Smooth muscle cell (in vitro differentiated cells): ENCODE results near the gene CASK. TPM values are rescaled to one million over a fixed set of nuclear protein-coding genes. Genes with fewer than 3 reads are reported as not detected.

Source experiments
- DNase-seq: peaks from one replicate; lab custom pipeline; 2025; ENCODE audit not compliant: unreplicated experiment; lab: John Stamatoyannopoulos, UW
- H2AFZ ChIP-seq: fragments of 200-600 bp; sonication (generic); 2 replicates; pipeline ENCODE4 v1.6.0; 2016; ENCODE audit warnings: antibody characterized with exemption, low read depth, mild to moderate bottlenecking
- H3F3A ChIP-seq: fragments of 200-600 bp; sonication (generic); 2 replicates; pipeline ENCODE4 v1.6.0; 2017; ENCODE audit warnings: antibody characterized with exemption, low read depth
- H3K27ac ChIP-seq: fragments of 200-600 bp; sonication (generic); 2 replicates; pipeline ENCODE4 v1.5.1; 2016; ENCODE audit warnings: low read depth, mild to moderate bottlenecking
- H3K27me3 ChIP-seq: fragments of 200-600 bp; sonication (generic); 2 replicates; pipeline ENCODE4 v1.6.1; 2016; ENCODE audit warnings: low read depth, mild to moderate bottlenecking
- H3K36me3 ChIP-seq: fragments of 200-600 bp; sonication (generic); 2 replicates; pipeline ENCODE4 v1.5.1; 2016; ENCODE audit warnings: low read depth
- H3K4me1 ChIP-seq: fragments of 200-600 bp; sonication (generic); 2 replicates; pipeline ENCODE4 v1.5.1; 2016; ENCODE audit warnings: low read depth
- H3K4me2 ChIP-seq: fragments of 200-600 bp; sonication (generic); 2 replicates; pipeline ENCODE4 v1.6.0; 2016; ENCODE audit warnings: mild to moderate bottlenecking
- H3K4me3 ChIP-seq: fragments of 200-600 bp; sonication (generic); 2 replicates; pipeline ENCODE4 v1.5.1; 2016; ENCODE audit warnings: mild to moderate bottlenecking
- H3K79me2 ChIP-seq: fragments of 200-600 bp; sonication (generic); 2 replicates; pipeline ENCODE4 v1.6.0; 2016; ENCODE audit warnings: low read depth, mild to moderate bottlenecking
- H3K9ac ChIP-seq: fragments of 200-600 bp; sonication (generic); 2 replicates; pipeline ENCODE4 v1.6.0; 2016; ENCODE audit warnings: low read depth
- H3K9me3 ChIP-seq: fragments of 200-600 bp; sonication (generic); replicated peaks from 2 replicates; pipeline ENCODE4 v1.5.1; 2016; ENCODE audit warnings: low read depth
- H4K20me1 ChIP-seq: fragments of 200-600 bp; sonication (generic); 2 replicates; pipeline ENCODE4 v1.6.0; 2016; ENCODE audit warnings: low read depth
- WGBS: methylation state at CpG from one replicate; pipeline ENCODE4 v1.1.7; 2016; ENCODE audit warnings: low lambda C conversion rate; 5-methylcytosine and 5-hydroxymethylcytosine counted together
- polyA plus RNA-seq: library from polyadenylated mRNA; unstranded; fragments of >200 nt; fragmentation: Nextera tagmentation; extraction: Ambion mirVana; gene quantifications from 2 replicates; pipeline ENCODE4 v1.2.1, GENCODE V29; 2016
- total RNA-seq: library from RNA; depleted of rRNA; stranded (reverse); fragments of >200 nt; gene quantifications from 2 replicates; pipeline ENCODE4 v1.2.3, GENCODE V29; 2014
- TF ChIP-seq, protein P1 (sequence below): fragments of 200-600 bp; sonication (generic); IDR thresholded peaks from 2 replicates; pipeline ENCODE4 v1.5.1; 2017; ENCODE audit warnings: borderline replicate concordance, mild to moderate bottlenecking, antibody characterized with exemption; ENCODE audit not compliant: insufficient read depth, poor library complexity, severe bottlenecking

CASK gene
- total and polyA plus RNA-seq, 2 experiments from 2014 or later = 49.4 to 97.5 TPM

DNA sequence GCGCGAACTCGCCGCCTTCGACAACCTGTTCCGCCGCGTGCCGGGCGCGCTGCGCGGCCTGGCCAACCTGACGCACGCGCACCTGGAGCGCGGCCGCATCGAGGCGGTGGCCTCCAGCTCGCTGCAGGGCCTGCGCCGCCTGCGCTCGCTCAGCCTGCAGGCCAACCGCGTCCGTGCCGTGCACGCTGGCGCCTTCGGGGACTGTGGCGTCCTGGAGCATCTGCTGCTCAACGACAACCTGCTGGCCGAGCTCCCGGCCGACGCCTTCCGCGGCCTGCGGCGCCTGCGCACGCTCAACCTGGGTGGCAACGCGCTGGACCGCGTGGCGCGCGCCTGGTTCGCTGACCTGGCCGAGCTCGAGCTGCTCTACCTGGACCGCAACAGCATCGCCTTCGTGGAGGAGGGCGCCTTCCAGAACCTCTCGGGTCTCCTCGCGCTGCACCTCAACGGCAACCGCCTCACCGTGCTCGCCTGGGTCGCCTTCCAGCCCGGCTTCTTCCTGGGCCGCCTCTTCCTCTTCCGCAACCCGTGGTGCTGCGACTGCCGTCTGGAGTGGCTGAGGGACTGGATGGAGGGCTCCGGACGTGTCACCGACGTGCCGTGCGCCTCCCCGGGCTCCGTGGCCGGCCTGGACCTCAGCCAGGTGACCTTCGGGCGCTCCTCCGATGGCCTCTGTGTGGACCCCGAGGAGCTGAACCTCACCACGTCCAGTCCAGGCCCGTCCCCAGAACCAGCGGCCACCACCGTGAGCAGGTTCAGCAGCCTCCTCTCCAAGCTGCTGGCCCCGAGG, 449.2 kb downstream of the CASK start:
- H2AFZ ChIP-seq = no peak overlapping the region
- 97% methylated on average over 72 of the region's 91 CpGs for WGBS

DNA sequence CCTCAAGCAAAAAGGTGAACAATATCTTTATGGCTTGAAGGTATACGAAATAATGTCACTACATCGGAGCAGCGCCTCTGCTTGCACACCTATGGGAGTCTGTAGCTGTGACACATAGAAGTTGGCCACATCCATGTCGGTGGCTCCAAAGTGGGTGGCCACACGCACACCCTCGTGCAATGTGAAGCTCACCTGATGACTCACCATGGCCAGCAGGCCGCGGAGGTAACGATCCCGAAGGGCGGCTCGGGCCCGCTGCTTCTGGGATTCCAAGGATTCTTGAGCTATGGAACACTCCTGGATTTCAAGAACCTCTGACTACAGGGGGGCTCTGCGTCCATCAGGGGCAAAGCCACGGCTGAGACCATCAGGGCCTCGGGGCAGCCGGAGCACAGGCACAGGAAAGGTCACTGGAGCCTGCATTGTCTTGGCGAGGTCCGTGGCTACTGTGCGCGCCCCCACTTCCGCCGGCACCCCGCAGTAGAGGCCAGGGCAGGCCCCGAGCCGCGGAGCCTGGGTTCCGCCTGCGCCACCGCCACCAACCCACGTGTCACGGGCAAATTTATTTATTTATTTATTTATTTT, 451.0 kb downstream of the CASK start:
- H3K36me3 ChIP-seq = no peaks in the 10 kb centered on the region
- WGBS = 92% methylated on average over 32 of the region's 32 CpGs
- no peaks in the 10 kb centered on the region for H3K79me2 ChIP-seq
- DNase-seq = no peak
- TF ChIP-seq, protein P1, sequence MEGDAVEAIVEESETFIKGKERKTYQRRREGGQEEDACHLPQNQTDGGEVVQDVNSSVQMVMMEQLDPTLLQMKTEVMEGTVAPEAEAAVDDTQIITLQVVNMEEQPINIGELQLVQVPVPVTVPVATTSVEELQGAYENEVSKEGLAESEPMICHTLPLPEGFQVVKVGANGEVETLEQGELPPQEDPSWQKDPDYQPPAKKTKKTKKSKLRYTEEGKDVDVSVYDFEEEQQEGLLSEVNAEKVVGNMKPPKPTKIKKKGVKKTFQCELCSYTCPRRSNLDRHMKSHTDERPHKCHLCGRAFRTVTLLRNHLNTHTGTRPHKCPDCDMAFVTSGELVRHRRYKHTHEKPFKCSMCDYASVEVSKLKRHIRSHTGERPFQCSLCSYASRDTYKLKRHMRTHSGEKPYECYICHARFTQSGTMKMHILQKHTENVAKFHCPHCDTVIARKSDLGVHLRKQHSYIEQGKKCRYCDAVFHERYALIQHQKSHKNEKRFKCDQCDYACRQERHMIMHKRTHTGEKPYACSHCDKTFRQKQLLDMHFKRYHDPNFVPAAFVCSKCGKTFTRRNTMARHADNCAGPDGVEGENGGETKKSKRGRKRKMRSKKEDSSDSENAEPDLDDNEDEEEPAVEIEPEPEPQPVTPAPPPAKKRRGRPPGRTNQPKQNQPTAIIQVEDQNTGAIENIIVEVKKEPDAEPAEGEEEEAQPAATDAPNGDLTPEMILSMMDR = no peak
- H2AFZ ChIP-seq = no peak overlapping the region
- H3K27me3 ChIP-seq = no peaks in the 10 kb centered on the region
- no peak overlapping the region for H3K4me3 ChIP-seq
- no peak overlapping the region for H3K27ac ChIP-seq
- no peak overlapping the region for H3K4me2 ChIP-seq
- no peaks in the 10 kb centered on the region for H3K4me1 ChIP-seq
- H3K9me3 ChIP-seq = no peaks in the 10 kb centered on the region
- H3K9ac ChIP-seq = no peak overlapping the region
- no peaks in the 10 kb centered on the region for H4K20me1 ChIP-seq
- no peaks in the 10 kb centered on the region for H3F3A ChIP-seq

More for the DNA sequence above, 449.2 kb downstream of the CASK start:
- Histone ChIP-seq H3K27me3 (no peaks in the 10 kb centered on the region), H3F3A (no peaks in the 10 kb centered on the region), H3K9me3 (no peaks in the 10 kb centered on the region), H3K9ac (no peak overlapping the region), H3K27ac (no peak overlapping the region), H3K4me3 (no peak overlapping the region), H3K36me3 (no peaks in the 10 kb centered on the region), H3K4me2 (no peak overlapping the region), H3K79me2 (no peaks in the 10 kb centered on the region), H3K4me1 (no peaks in the 10 kb centered on the region), H4K20me1 (no peaks in the 10 kb centered on the region)
- no peak for DNase-seq
- TF ChIP-seq, protein P1 = no peak

DNA sequence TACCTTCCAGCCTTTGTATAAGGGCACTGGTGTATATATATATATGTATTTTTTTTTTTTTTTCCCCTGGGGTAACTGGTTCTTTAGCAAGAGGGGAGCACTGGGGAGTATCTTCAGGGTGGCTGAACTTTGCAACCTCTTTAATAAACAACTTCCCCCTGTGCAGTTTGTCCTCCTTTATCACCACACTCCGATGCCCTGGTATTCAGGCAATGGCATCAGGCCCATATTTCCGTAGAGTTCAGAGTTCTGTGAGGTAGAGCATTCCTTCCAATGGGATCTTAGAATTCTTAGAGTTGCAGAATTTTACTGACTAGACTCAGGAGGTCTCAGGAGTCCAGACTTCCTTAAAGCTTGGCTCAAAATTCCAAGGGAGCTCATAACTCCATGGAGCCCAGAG, 451.6 kb downstream of the CASK start:
- Histone ChIP-seq H3K9me3 (no peaks in the 10 kb centered on the region), H3K36me3 (no peaks in the 10 kb centered on the region), H3K4me2 (no peak overlapping the region), H3K27ac (no peak overlapping the region), H3K4me3 (no peak overlapping the region), H4K20me1 (no peaks in the 10 kb centered on the region), H3K79me2 (no peaks in the 10 kb centered on the region), H3K27me3 (no peaks in the 10 kb centered on the region), H2AFZ (no peak overlapping the region), H3K9ac (no peak overlapping the region), H3F3A (no peaks in the 10 kb centered on the region), H3K4me1 (no peaks in the 10 kb centered on the region)
- DNase-seq = no peak
- WGBS = 77% methylated on average over 2 of the region's 2 CpGs
- TF ChIP-seq, protein P1 = no peak
